Raji (cell line): Measurements from ENCODE around the gene APOE.

ENCODE experiments used
- POLR2A ChIP-seq: IDR thresholded peaks from 2 replicates; pipeline ENCODE4 v1.6.1; 2011; ENCODE audit warnings: low read depth, low read length, control low read depth; ENCODE audit not compliant: insufficient read depth

Gene APOE

GRCh38 chr19:44879309-44880065, 26.1 kb upstream of the APOE start:
- no peak for TF ChIP-seq POLR2A

GRCh38 chr19:44882063-44882462, 23.5 kb upstream of the APOE start:
- no peak for TF ChIP-seq POLR2A

GRCh38 chr19:44883922-44884321, 21.7 kb upstream of the APOE start:
- TF ChIP-seq POLR2A, result no peak

- TF ChIP-seq POLR2A, result no peak
These were observed 21.0 kb upstream of the APOE start for GRCh38 chr19:44884566-44884965.

- no peak for TF ChIP-seq POLR2A
These were observed 19.5 kb upstream of the APOE start for GRCh38 chr19:44886141-44886540.

GRCh38 chr19:44887648-44888047, 17.9 kb upstream of the APOE start:
- no peak for TF ChIP-seq POLR2A

- no peak for TF ChIP-seq POLR2A
These were observed 15.7 kb upstream of the APOE start for GRCh38 chr19:44889830-44890365.

- TF ChIP-seq POLR2A, result peak; percentile 86
These were observed 15.1 kb upstream of the APOE start for GRCh38 chr19:44890366-44891015.

- TF ChIP-seq POLR2A, result peak; percentile 47
These were observed 14.3 kb upstream of the APOE start, which contains the start of gene TOMM40 for GRCh38 chr19:44891016-44891882. TOMM40 (plus strand) TSS chr19:44891254; CDS start chr19:44891416, 162 bp downstream.

- TF ChIP-seq POLR2A, result no peak
These were observed 12.7 kb upstream of the APOE start for GRCh38 chr19:44892932-44893331.

GRCh38 chr19:44893332-44894051, 12.1 kb upstream of the APOE start:
- TF ChIP-seq POLR2A, result no peak

GRCh38 chr19:44894052-44894400, 11.6 kb upstream of the APOE start:
- no peak for TF ChIP-seq POLR2A

- TF ChIP-seq POLR2A, result no peak
These were observed 10.7 kb upstream of the APOE start for GRCh38 chr19:44894946-44895345.

GRCh38 chr19:44897835-44898234, 7.8 kb upstream of the APOE start:
- TF ChIP-seq POLR2A, result no peak

- TF ChIP-seq POLR2A, result no peak
These were observed 5.0 kb upstream of the APOE start for GRCh38 chr19:44900328-44901244.
